Activated CD4-positive, alpha-beta T cell treated with anti-CD3 and anti-CD28 coated beads for 1 hour (primary cell): Measurements from ENCODE around the gene PTPRT.

Experiments used
- DNase-seq: peaks from one replicate; pipeline ENCODE4 v3.0.0-alpha.2; 2020

The PTPRT gene

GRCh38 chr20:42604998-42605956 is 584.4 kb downstream of the PTPRT start:
- no peak for DNase-seq

GRCh38 chr20:42603655-42604054 is 586.1 kb downstream of the PTPRT start:
- no peak for DNase-seq

GRCh38 chr20:42598581-42598980 is 591.1 kb downstream of the PTPRT start:
- DNase-seq = no peak

- no peak for DNase-seq
Observed at GRCh38 chr20:42595625-42596024, 594.1 kb downstream of the PTPRT start.

GRCh38 chr20:42594659-42595058 is 595.0 kb downstream of the PTPRT start:
- no peak for DNase-seq

- DNase-seq = no peak
Observed at GRCh38 chr20:42594011-42594410, 595.7 kb downstream of the PTPRT start.

GRCh38 chr20:42589976-42590639 is 599.6 kb downstream of the PTPRT start:
- no peak for DNase-seq

- no peak for DNase-seq
Observed at GRCh38 chr20:42588847-42589246, 600.9 kb downstream of the PTPRT start.

- DNase-seq = no peak
Observed at GRCh38 chr20:42587427-42587826, 602.3 kb downstream of the PTPRT start.

GRCh38 chr20:42581311-42581710 is 608.4 kb downstream of the PTPRT start:
- DNase-seq = no peak

GRCh38 chr20:42576167-42576566 is 613.5 kb downstream of the PTPRT start:
- DNase-seq = no peak

- DNase-seq = no peak
Observed at GRCh38 chr20:42572320-42573016, 617.2 kb downstream of the PTPRT start.

- no peak for DNase-seq
Observed at GRCh38 chr20:42567409-42567808, 622.3 kb downstream of the PTPRT start.

- DNase-seq = no peak
Observed at GRCh38 chr20:42565235-42565995, 624.3 kb downstream of the PTPRT start.

- no peak for DNase-seq
Observed at GRCh38 chr20:42559665-42560064, 630.0 kb downstream of the PTPRT start.

- DNase-seq = no peak
Observed at GRCh38 chr20:42556575-42556974, 633.1 kb downstream of the PTPRT start.

- DNase-seq = no peak
Observed at GRCh38 chr20:42553374-42553773, 636.3 kb downstream of the PTPRT start.

- DNase-seq = no peak
Observed at GRCh38 chr20:42549496-42549895, 640.2 kb downstream of the PTPRT start.

GRCh38 chr20:42544926-42545325 is 644.8 kb downstream of the PTPRT start:
- DNase-seq = no peak

GRCh38 chr20:42532831-42533230 is 656.9 kb downstream of the PTPRT start:
- DNase-seq = no peak

- DNase-seq = no peak
Observed at GRCh38 chr20:42531508-42531961, 658.2 kb downstream of the PTPRT start.

- no peak for DNase-seq
Observed at GRCh38 chr20:42530855-42531448, 658.8 kb downstream of the PTPRT start.
